Activated CD4-positive, alpha-beta T cell treated with anti-CD3 and anti-CD28 coated beads, Interleukin-2, amount 10 ng/mL, durations not matched to agents 24 days and 14 days (primary cell): Measurements from ENCODE around the gene SV2B. TPM values are rescaled to one million over a fixed set of nuclear protein-coding genes. Genes with fewer than 3 reads are reported as not detected.

Experiments
- DNase-seq: peaks from one replicate; pipeline ENCODE4 v3.0.0; 2022
- H3K27ac Mint-ChIP-seq: one replicate; pipeline ENCODE4 v1.8.0; 2022; ENCODE audit warnings: mild to moderate bottlenecking, mixed read lengths
- H3K27me3 Mint-ChIP-seq: one replicate; pipeline ENCODE4 v1.8.0; 2022; ENCODE audit warnings: mixed read lengths
- H3K36me3 Mint-ChIP-seq: one replicate; pipeline ENCODE4 v1.8.0; 2022; ENCODE audit warnings: low read depth, mild to moderate bottlenecking, mixed read lengths
- H3K4me1 Mint-ChIP-seq: one replicate; pipeline ENCODE4 v1.8.0; 2021; ENCODE audit warnings: mixed read lengths
- H3K4me3 Mint-ChIP-seq: one replicate; pipeline ENCODE4 v1.8.0; 2022; ENCODE audit warnings: mild to moderate bottlenecking, moderate library complexity, mixed read lengths
- H3K9me3 Mint-ChIP-seq: one replicate; pipeline ENCODE4 v1.8.0; 2021; ENCODE audit warnings: mixed read lengths
- intact Hi-C: fragments of 100-400 bp; cut with micrococcal nuclease; formaldehyde crosslinking; loops from one replicate; pipeline ENCODE4 v1.15.1; 2023
- total RNA-seq: library from RNA; stranded (reverse); gene quantifications from 2 replicates; pipeline ENCODE4 v1.2.3, GENCODE V29; 2022

Gene SV2B
- total RNA-seq, 1 donor from 2014 or later: 0.07 TPM

DNA sequence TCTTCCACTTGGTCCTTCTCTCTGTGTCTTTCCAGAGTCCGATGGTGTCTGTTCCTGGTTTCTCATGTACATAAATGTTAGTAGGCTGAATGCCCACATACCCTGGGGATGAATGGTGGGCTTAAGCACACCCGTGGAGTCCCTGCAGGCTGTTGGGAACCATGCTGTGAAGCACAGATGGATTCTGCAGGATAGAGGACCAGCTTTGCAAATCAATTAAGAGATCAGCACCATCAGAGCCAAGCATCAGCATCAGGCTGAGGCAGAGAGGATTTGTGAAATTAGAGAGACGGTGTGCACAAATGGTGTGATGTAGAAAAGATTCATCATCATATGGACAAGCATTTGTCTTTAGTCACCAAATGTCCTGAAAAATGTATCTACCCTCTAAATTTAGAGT lies 127.1 kb downstream of the SV2B start:
- Mint-ChIP-seq H3K4me3 (no peak overlapping the region), H3K27me3 (peaks cover 20% of the 10 kb centered on the region), H3K9me3 (no peaks in the 10 kb centered on the region), H3K4me1 (no peaks in the 10 kb centered on the region), H3K36me3 (no peaks in the 10 kb centered on the region), H3K27ac (no peak overlapping the region)
- intact Hi-C loops: no loop called here
- DNase-seq: no peak

DNA sequence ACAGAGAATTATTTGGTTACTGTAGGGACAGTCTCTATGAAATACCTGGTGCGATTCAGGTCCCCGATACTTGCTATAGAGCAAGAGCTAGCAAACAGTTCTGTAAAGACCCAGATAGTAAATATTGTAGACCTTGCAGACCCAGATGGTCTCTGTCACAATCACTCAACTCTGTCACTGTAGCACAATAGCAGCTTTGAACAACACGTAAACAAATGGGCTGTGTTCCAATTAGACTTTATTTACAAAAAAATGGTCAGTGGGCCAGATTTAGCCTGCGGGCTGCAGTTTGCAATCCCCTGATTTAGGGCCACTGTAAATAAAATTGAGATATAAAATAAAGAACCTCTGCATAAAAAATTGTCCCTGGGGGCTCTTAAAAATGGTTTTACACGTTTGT lies 127.7 kb downstream of the SV2B start:
- Mint-ChIP-seq H3K4me3 (no peak overlapping the region), H3K9me3 (no peaks in the 10 kb centered on the region), H3K36me3 (no peaks in the 10 kb centered on the region), H3K27me3 (peaks cover 22% of the 10 kb centered on the region), H3K4me1 (no peaks in the 10 kb centered on the region), H3K27ac (no peak overlapping the region)
- no peak for DNase-seq
- intact Hi-C loops: no loop called here

DNA sequence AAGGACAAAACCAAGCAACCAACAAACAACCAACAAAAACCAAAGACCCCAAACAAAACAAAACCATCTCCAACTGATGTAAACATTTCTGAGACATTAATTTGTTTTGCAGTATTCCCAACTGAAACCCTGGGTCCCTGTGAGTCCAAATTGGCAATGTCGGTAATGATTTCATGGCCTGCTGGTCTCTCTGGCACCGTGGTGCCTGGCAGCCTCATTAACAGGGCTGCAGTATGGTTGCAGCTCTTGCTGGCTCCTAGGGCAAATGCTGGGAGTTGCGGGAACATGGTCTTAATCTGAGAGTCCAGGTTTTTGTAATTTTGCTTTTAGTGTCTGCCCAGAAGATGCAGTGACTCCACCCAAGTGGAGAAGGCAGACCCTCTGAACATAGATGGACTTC lies 128.3 kb downstream of the SV2B start:
- no peak overlapping the region for H3K4me3 Mint-ChIP-seq
- H3K36me3 Mint-ChIP-seq: no peaks in the 10 kb centered on the region
- H3K9me3 Mint-ChIP-seq: no peaks in the 10 kb centered on the region
- peaks cover 22% of the 10 kb centered on the region for H3K27me3 Mint-ChIP-seq
- no peak for DNase-seq
- H3K27ac Mint-ChIP-seq: no peak overlapping the region
- intact Hi-C loops: no loop called here
- H3K4me1 Mint-ChIP-seq: no peaks in the 10 kb centered on the region

DNA sequence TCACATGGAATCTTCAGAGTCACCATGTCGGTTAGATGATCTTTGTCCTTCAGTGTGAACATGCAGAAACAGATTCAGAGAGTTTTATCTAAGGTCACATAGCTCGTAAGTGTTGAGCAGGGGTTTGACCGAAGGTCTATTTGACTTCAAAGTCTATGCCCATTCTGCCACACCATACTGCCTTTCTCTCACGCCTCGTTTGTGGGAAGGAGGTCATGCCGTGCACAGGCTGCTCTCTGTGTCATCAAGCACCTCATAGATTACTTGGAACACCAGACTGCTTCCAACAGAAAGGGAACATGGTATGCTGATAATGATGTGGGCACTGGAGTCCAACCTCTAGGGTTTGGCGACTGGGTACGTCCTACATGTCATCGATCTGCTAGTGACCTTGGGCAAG lies 128.8 kb downstream of the SV2B start:
- Mint-ChIP-seq H3K4me3 (no peak overlapping the region), H3K4me1 (no peaks in the 10 kb centered on the region), H3K27me3 (peaks cover 22% of the 10 kb centered on the region), H3K36me3 (no peaks in the 10 kb centered on the region), H3K9me3 (no peaks in the 10 kb centered on the region), H3K27ac (no peak overlapping the region)
- no peak for DNase-seq
- intact Hi-C loops: no loop called here

DNA sequence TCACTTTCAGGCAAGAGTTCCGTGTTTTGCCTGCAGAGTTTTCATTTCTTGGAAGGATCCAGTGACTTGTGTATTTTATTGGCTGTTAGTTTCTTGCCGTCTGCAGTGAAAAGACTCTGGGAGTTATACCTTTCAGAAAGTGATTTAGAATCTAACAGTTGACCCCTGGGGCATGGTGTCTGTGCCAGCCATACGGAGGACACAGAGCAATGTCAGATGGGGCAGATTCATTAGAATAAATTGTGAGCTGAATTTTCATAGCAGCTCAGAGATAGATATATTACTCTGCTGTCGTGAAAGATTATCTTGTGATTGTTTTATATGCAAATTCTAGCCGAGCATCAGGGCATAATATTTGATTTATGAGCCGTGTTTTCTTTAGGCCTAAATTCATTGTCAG lies 131.6 kb downstream of the SV2B start:
- no peaks in the 10 kb centered on the region for H3K36me3 Mint-ChIP-seq
- intact Hi-C loops: no loop called here
- H3K9me3 Mint-ChIP-seq: no peaks in the 10 kb centered on the region
- H3K4me1 Mint-ChIP-seq: no peaks in the 10 kb centered on the region
- no peak overlapping the region for H3K27ac Mint-ChIP-seq
- peaks cover 29% of the 10 kb centered on the region for H3K27me3 Mint-ChIP-seq
- DNase-seq: no peak
- no peak overlapping the region for H3K4me3 Mint-ChIP-seq

DNA sequence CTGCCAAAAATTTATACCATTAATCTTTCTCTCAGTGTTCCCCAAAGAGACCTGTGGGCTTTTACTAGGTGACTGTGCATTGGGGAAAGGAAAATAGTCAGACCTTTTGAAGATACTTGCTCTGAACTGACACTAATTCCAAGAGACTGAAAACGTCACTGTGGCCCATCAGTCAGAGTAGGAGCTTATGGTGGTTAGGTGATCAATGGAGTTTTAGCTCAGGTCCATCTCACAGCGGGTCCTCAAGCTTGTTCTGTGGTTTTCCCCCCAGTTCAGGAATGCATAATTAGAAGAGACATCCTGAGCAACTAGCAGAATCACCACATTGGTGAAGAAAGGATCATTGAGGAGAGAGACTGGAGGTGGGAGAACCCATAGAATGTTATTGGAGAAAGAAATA lies 134.7 kb downstream of the SV2B start:
- DNase-seq: no peak
- Mint-ChIP-seq H3K27me3 (peaks cover 33% of the 10 kb centered on the region), H3K4me1 (no peaks in the 10 kb centered on the region), H3K27ac (no peak overlapping the region), H3K9me3 (no peaks in the 10 kb centered on the region), H3K4me3 (no peak overlapping the region), H3K36me3 (no peaks in the 10 kb centered on the region)
- intact Hi-C loops: no loop called here

DNA sequence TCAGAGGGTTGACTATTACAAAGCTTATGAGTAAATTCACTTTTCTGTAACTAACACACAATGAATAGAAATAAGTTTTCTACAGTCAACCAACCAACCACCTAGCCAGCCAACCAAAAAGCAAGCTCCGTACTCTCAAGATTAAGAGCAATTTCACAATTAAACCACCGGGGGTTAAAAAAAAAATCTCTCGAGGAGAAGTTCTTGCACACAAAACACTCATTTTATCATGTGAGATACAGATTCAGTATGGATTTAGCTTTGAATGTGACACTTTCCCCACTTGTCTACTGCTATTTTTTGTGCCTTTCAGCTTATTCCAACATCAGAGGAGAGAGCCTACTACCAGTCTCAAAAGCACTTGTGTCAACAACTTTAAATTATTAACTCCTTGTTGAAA lies 135.3 kb downstream of the SV2B start:
- DNase-seq: no peak

DNA sequence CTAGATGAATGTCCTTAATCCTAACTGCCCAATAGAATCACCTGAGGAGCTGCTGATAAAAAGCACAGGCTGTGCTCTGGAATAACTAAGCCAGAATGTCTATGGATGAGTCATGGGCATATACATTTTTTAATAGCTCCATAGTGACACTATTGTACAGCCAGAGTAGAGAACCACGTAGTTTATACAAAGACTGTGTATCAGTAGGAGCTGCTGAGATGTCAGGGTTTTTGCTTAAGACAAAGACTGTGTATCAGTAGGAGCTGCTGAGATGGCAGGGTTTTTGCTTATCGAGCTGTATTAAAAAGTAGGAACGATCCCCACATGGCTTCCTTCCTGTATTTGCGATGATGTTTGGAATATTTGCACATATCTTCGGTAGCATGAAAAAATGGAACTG lies 137.4 kb downstream of the SV2B start:
- intact Hi-C loops: no loop called here
- no peaks in the 10 kb centered on the region for H3K9me3 Mint-ChIP-seq
- peaks cover 26% of the 10 kb centered on the region for H3K27me3 Mint-ChIP-seq

More for the DNA sequence above, 135.3 kb downstream of the SV2B start:
- H3K4me1 Mint-ChIP-seq: no peaks in the 10 kb centered on the region
- H3K27ac Mint-ChIP-seq: no peak overlapping the region
- H3K4me3 Mint-ChIP-seq: no peak overlapping the region
- peaks cover 32% of the 10 kb centered on the region for H3K27me3 Mint-ChIP-seq
- H3K36me3 Mint-ChIP-seq: no peaks in the 10 kb centered on the region
- H3K9me3 Mint-ChIP-seq: no peaks in the 10 kb centered on the region
- intact Hi-C loops: no loop called here

DNA sequence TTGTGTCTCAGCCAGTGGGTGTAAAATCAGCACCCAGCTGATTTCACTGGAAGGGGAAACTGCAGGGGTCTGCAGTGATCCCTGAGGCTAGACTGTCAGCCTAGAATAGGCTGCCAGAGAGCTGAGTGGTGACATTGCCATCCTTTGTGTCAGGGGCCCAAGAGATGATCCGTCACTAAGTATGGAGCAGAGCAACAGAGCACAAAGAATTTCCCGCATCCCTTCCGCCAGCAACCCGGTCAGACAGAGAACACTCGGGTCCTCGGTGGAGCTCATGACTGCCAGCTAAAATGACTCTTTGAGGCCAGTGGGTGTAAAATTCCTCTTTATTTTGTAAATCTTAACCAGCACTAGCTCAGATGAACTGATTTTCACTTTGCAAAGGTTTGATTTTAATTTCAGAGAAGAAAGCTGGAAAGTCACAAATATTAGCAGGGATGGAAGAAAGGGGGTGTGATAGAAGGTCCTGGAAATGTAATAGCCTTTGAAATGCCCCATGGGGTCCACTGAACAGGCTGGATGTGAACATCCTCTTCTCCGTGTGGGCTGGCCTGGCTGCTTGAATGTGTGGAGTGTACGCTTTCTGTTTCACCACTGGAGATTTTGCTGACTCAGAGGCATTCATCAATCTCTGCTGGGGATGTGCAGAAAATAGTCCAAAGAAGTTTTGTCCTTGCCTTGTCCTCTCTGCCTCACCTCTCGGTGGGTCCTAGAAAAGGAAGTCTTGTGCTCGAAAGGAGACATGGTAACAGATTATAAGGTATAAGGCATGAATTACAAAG lies 138.8 kb downstream of the SV2B start:
- no peaks in the 10 kb centered on the region for H3K9me3 Mint-ChIP-seq
- DNase-seq: no peak
- intact Hi-C loops: no loop called here
- peaks cover 24% of the 10 kb centered on the region for H3K27me3 Mint-ChIP-seq
- no peaks in the 10 kb centered on the region for H3K4me1 Mint-ChIP-seq
- H3K27ac Mint-ChIP-seq: no peak overlapping the region
- H3K36me3 Mint-ChIP-seq: no peaks in the 10 kb centered on the region
- no peak overlapping the region for H3K4me3 Mint-ChIP-seq

More for the DNA sequence above, 137.4 kb downstream of the SV2B start:
- Mint-ChIP-seq H3K36me3 (no peaks in the 10 kb centered on the region), H3K4me3 (no peak overlapping the region), H3K4me1 (no peaks in the 10 kb centered on the region), H3K27ac (no peak overlapping the region)
- no peak for DNase-seq

DNA sequence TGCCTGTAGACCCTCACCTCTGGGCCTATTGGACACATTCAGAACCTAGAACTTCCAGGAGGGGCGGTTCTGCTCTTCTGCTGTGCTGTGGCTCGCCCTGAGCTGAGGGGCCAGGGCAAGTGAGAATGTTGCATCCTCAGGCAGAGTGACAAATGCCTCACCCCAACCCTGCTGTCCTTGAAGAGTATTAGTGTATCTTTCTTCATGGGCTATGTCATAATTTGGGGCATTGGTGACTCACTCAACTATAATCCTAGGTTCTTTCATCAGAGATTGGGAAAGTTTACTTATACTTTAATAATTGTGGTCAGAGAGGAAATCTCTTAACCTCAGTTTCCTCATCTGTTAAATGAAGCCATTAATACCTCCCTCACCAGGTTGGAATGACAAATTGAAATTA lies 143.8 kb downstream of the SV2B start:
- no peak for DNase-seq
- Mint-ChIP-seq H3K27me3 (peaks cover 12% of the 10 kb centered on the region), H3K4me3 (no peak overlapping the region), H3K4me1 (no peaks in the 10 kb centered on the region), H3K27ac (no peak overlapping the region), H3K36me3 (no peaks in the 10 kb centered on the region), H3K9me3 (no peaks in the 10 kb centered on the region)
- intact Hi-C loops: no loop called here

DNA sequence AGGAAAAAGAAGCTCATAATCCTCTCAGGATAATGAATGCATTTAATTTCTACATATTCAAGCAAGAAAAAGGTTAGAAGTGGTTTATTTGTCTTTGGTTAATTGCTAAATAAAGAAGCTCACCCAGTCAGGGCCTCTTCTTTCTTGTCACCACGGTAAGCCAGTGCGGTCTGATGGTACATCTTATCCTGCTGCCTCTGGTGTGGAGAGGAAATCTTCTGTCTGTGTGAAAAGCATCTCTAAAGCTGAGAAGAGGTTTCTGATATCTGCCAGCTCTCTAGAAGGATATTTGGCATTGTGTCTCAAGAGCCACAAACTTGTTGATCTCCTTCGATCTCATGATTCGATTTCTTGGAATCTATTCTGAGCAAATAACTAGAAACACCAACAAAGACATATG lies 144.9 kb downstream of the SV2B start:
- no peak for DNase-seq
- no peak overlapping the region for H3K27ac Mint-ChIP-seq
- no peak overlapping the region for H3K4me3 Mint-ChIP-seq
- no peaks in the 10 kb centered on the region for H3K9me3 Mint-ChIP-seq
- intact Hi-C loops: no loop called here
- H3K27me3 Mint-ChIP-seq: peaks cover 19% of the 10 kb centered on the region
- H3K4me1 Mint-ChIP-seq: no peaks in the 10 kb centered on the region
- H3K36me3 Mint-ChIP-seq: no peaks in the 10 kb centered on the region

DNA sequence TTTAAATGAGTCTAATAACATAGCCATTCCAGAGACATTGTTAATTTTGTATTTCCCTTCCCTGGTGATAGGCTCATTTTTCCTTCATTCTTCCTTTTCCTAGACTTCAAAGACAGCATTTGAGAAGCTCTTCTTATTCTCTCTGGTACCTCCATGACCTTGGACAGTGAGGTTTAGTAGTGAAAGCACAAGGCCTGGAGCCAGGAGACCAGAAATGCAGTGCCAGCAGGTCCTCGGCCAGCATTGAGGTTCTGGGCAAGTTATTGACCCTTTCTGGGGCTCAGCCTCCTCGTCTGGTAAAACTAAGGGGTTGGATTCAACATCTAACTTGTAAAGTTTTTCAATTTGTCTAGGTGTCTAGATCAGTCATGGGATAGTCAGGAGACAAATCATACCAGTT lies 146.9 kb downstream of the SV2B start:
- Mint-ChIP-seq H3K27ac (no peak overlapping the region), H3K27me3 (peaks cover 22% of the 10 kb centered on the region), H3K36me3 (no peaks in the 10 kb centered on the region), H3K4me3 (no peak overlapping the region), H3K4me1 (no peaks in the 10 kb centered on the region), H3K9me3 (no peaks in the 10 kb centered on the region)
- DNase-seq: no peak
- intact Hi-C loops: no loop called here

DNA sequence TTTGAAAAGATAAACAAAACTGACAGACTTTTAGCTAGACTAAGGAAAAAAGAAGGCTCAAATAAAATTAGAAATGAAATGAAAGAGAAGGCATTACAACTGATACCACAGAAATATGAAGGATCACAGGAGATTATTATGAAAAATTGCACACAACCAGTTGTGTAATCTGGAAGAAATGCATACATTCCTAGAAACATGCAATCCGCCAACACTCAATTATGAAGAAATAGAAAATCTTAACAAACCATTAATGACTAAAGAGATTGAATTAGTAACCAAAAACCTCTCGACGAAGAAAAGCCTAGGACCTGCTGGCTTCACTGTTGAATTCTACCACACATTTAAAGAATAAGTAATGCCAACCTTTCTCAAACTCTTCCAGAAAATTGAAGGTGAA lies 149.5 kb downstream of the SV2B start:
- no peaks in the 10 kb centered on the region for H3K9me3 Mint-ChIP-seq
- H3K4me1 Mint-ChIP-seq: no peaks in the 10 kb centered on the region
- peaks cover 22% of the 10 kb centered on the region for H3K27me3 Mint-ChIP-seq
- no peaks in the 10 kb centered on the region for H3K36me3 Mint-ChIP-seq
- H3K4me3 Mint-ChIP-seq: no peak overlapping the region
- no peak for DNase-seq
- H3K27ac Mint-ChIP-seq: no peak overlapping the region
- intact Hi-C loops: no loop called here

DNA sequence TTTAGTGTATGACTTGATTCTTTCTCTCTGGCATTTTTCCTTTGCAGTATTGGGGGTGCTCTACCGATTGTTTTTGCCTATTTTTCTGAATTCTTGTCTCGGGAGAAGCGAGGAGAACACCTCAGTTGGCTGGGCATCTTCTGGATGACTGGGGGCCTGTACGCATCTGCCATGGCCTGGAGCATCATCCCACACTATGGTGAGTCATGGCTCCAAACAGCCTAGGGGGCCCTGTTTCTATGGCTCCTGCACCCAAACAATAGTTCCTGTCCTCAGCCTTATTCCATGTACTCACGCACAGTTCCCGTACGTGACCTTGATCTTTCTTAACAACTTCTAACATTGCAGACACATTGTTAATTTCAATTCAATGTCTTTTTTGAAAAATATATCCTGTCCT lies 152.3 kb downstream of the SV2B start:
- no peaks in the 10 kb centered on the region for H3K9me3 Mint-ChIP-seq
- H3K27me3 Mint-ChIP-seq: peaks cover 23% of the 10 kb centered on the region
- H3K4me3 Mint-ChIP-seq: no peak overlapping the region
- intact Hi-C loops: no loop called here
- H3K4me1 Mint-ChIP-seq: no peaks in the 10 kb centered on the region
- H3K36me3 Mint-ChIP-seq: no peaks in the 10 kb centered on the region
- DNase-seq: no peak
- H3K27ac Mint-ChIP-seq: no peak overlapping the region

DNA sequence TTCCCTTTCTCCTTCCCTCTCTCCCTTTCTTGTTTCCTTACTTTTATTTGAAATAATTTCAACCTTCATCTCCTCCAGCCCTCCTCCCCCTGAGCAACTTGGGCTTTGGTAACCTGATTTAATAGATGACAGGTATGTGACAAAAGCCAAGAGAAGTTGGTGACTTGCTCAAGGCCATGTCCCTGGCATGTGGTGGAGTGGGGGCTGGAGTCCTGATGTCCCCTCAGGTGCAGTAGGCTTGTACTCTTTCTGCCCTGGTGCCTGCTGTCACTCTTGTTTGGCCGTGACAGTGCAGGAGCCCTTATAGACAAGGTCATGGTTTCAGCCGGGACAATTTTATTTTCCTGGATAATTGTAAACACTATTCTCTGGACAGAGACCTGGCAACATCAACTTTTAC lies 152.7 kb downstream of the SV2B start:
- peaks cover 23% of the 10 kb centered on the region for H3K27me3 Mint-ChIP-seq
- intact Hi-C loops: no loop called here
- no peak overlapping the region for H3K4me3 Mint-ChIP-seq
- H3K36me3 Mint-ChIP-seq: no peaks in the 10 kb centered on the region
- H3K27ac Mint-ChIP-seq: no peak overlapping the region
- no peak for DNase-seq
- no peaks in the 10 kb centered on the region for H3K4me1 Mint-ChIP-seq
- H3K9me3 Mint-ChIP-seq: no peaks in the 10 kb centered on the region
